Tibial nerve (tissue), 4 donors: Measurements from ENCODE around the gene CASQ1.

ENCODE experiments used
- CTCF ChIP-seq, 5 experiments: fragments of 200-600 bp in 3 of 5; fragments of 450-650 bp in 2 of 5; sonication (generic) in 3 of 5; IDR thresholded peaks; one replicate each; pipeline ENCODE4 v1.5.1; 2016 to 2019; ENCODE audit warnings: antibody characterized with exemption in 5 of 5, mild to moderate bottlenecking in 3 of 5, moderate library complexity in 2 of 5
- EP300 ChIP-seq, 2 donors: sonication (generic); formaldehyde crosslinking; IDR thresholded peaks; one replicate each; pipeline ENCODE4 v1.6.1; 2017; ENCODE audit warnings: antibody characterized with exemption in 2 of 2, mild to moderate bottlenecking in 1 of 2
- POLR2A ChIP-seq, 2 donors: fragments of 450-650 bp; IDR thresholded peaks; one replicate each; pipeline ENCODE4 v1.6.1; 2017; ENCODE audit warnings: antibody characterized with exemption in 2 of 2, mild to moderate bottlenecking in 2 of 2, moderate library complexity in 2 of 2

- TF ChIP-seq CTCF (IDR thresholded peaks at IDR 0.05) (no peak), EP300 (IDR thresholded peaks at IDR 0.05) (no peak), POLR2A (IDR thresholded peaks at IDR 0.05) (no peak)
These were observed 18.4 kb upstream of the CASQ1 start for GRCh38 chr1:160171980-160172379.
